GM19238 (cell line): ENCODE data around the gene NELFCD.
"Not testable (repeated sequence)": the region's sequence is repeated elsewhere in the genome, so short reads cannot be mapped to it uniquely, and the experiment has no call there.

Experiments used
- DNase-seq: peaks from one replicate; pipeline ENCODE4 v3.0.0; 2011; ENCODE audit warnings: low spot score; ENCODE audit not compliant: insufficient read length

Gene NELFCD, protein sequence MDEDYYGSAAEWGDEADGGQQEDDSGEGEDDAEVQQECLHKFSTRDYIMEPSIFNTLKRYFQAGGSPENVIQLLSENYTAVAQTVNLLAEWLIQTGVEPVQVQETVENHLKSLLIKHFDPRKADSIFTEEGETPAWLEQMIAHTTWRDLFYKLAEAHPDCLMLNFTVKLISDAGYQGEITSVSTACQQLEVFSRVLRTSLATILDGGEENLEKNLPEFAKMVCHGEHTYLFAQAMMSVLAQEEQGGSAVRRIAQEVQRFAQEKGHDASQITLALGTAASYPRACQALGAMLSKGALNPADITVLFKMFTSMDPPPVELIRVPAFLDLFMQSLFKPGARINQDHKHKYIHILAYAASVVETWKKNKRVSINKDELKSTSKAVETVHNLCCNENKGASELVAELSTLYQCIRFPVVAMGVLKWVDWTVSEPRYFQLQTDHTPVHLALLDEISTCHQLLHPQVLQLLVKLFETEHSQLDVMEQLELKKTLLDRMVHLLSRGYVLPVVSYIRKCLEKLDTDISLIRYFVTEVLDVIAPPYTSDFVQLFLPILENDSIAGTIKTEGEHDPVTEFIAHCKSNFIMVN

DNA sequence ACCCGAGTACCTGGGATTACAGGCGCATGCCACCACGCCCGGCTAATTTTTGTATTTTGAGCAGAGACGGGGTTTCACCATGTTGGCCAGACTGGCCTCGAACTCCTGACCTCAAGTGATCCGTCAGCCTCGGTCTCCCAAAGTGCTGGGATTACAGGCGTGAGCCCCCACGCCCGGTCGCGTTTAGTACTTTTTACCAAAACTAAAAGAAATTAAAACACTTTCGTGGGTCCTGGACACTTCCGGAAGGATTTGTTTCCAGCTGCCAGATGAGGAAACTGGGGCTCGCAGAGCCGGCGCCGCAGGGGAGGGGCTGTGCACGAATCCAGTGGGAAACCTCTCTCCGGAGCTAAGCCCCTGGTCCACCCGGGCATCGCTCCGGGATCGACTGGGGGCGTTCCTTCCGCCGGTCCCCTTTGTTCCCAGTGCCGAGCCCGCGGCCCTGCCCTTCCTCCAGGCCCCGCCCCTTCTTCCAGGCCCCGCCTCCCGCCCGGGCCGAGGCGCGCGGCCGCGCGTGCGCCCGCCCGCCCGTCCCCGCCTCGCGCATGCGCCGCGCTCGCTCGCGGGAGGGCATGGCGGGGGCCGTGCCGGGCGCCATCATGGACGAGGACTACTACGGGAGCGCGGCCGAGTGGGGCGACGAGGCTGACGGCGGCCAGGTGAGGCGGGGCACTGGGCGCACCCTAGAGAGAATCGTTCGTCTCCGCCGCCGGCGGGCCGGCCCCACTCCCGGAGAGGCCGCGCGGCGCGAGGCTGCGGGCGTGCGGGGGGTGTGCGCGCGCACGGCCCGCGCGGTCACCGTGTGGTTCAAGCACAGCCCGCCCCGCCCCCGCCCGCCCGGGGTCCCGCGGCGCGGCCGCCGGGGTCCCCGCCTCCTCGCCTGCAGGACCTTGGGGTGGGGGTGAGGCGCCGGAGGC is at the start of gene NELFCD:
NELFCD (plus strand) TSS at position 546 of the 917 bp plus-strand sequence; CDS start at position 600, 54 bp downstream.
- peak; percentile 96 for DNase-seq

GRCh38 chr20:58932170-58932569 is 48.9 kb upstream of the NELFCD start:
- DNase-seq: no peak

GRCh38 chr20:58938078-58938477 is 43.0 kb upstream of the NELFCD start:
- no peak for DNase-seq

- DNase-seq: no peak
Measured at GRCh38 chr20:58938541-58938940, 42.5 kb upstream of the NELFCD start.

DNA sequence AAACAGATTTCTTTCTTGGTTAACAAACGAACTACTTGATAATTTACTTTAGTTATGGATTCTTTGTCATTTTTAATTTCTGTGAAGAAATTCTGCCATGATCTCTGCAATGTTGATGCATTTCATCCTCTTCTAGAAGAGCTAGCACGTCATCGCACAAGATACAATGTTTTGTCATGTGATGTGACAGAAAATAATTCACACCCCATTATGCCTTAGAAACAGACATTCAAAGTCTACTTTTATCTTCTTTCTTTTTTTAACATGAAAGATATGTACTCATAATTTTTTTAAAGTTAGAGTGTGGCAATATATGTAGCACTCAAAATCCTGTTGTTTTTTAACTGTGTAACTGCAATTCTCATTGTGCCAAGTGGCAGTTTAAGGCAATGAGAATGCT is 39.6 kb upstream of the NELFCD start:
- no peak for DNase-seq

DNA sequence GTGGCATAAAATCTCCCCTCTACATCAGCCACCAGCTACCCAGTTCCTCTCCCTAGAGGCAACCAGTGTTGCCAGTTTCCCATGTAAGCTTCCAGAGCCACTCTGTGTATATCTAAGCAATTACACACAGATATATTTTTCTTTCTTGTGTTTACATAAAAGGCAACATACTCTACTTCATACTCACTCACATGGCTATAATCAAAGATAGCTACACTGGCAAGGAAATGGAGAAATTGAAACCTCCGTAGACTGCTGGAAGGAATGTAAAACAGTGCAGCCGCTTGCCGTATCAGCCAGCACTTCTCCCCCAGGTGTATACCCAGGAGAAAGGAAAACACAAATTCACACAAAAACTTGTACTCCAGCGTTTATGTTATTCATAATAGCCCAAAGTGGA is 38.5 kb upstream of the NELFCD start:
- no peak for DNase-seq

GRCh38 chr20:58944610-58945009 is 36.4 kb upstream of the NELFCD start:
- no peak for DNase-seq

DNA sequence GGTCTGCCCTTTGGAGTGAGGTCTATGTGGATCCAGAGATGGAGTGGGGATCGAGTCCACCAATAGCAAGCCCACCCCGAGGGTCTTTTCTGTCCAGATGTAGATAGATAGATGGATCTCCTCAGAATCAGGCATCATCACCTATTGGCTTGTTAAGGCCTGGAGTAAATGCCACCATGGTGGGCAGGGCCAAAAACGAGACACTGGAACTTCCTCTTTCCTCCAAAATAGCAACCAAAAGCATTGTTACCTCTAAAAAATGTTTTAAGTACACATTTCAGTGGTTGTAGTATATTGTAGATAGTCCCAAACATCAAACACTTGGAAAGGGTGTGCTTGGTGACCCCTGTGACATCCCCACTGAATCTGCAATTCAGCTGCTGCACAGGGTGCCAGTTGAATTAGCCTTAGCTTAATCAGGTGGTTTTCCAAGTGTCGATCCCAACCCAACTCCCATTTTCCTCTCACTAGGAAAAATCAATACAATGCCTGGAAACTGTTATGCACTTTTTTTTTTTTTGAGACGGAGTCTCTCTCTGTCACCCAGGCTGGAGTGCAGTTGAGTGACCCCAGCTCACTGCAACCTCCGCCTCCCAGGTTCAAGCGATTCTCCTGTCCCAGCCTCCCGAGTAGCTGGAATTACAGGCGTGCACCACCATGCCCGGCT is 35.0 kb upstream of the NELFCD start:
- DNase-seq: no peak

DNA sequence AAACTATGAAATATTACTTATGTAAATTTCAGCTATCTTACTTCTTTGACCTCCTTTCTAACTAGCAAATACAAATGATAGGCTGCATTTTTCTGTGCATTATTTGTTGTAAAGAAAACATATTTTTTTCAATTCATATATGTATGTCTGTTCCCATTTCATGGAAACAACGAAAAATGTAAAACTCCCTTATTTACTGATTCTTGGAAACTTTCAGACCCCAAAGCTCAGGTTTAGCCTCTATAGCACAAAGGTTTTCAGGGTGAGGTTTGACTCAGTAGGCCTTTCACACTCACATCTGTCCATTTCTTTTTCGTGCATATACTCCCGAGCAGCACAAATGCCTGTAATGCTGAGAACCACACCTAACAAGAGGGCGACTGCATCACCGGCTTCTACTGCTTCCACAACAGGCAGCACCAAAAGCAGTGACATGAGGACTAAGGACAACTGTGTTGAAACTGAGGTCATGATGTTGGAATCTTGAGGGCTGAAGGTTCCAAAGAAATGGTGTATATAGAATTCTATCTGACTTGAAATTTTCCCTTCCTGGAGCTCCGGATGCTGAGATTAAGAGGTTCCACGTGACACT is 33.2 kb upstream of the NELFCD start:
- not testable (repeated sequence) for DNase-seq

DNA sequence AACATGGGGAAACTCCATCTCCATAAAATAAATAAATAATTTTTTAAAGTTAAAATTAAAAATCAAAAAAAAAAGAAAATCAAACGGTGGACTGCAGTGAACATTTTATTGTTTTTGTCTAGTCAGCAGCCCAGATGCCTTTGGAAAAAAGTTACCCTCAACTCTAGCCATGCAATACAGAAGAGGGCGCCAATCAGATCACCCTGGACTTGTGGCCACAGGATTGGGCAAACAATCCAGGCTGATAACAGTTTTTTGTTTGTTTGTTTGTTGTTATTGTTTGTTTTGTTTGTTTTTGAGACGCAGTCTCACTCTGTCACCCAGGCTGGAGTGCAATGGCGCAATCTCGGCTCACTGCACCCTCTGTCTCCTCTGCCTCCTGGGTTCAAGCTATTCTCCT is 30.5 kb upstream of the NELFCD start:
- no peak for DNase-seq

GRCh38 chr20:58953050-58953449 is 28.0 kb upstream of the NELFCD start:
- no peak for DNase-seq

- no peak for DNase-seq
Measured at GRCh38 chr20:58956078-58956477, 25.0 kb upstream of the NELFCD start.

DNA sequence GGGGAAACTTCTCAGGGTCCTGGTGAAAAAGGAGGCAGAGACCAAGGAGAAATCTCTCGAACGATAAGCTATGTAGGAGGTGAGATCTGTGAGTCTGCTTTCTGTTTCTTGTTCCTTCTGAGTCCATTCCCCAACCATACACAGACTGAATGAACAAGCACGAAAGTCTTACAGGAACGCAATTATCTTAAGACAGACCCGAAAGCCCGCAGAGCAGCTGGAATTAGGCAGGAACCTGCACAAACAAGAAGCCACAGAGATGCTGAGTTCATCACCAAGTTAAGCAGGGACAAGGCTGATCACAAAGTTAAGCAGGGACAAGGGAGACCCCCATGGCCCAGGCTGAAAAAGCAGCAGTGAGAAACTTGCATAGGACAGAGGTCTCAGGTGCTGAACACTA is 21.4 kb upstream of the NELFCD start:
- DNase-seq: no peak

DNA sequence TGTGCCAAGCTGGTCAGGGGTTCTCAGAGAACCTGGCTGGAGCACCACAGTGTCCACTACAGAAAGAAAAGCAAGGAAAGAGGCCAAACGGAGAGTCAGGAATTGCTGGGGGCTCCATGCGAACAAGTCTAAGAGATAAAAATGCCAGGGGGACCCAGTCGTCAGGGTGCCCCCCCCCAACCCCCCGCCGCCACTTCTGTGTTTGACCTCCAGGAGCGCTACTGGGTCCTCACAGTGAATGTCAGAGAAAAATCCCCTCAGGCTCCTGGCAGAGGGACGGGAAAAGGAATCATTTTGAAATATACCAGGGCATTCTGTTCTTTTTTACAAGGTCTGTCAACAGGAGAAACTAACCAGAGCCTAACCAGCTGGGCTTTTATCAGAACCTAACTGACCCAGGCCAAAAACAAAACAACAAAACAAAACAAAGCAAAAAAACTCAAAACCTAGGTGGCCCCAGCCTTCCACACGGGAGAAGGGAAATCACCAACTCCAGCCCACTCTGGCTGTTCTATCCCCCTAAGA is 17.9 kb upstream of the NELFCD start:
- no peak for DNase-seq

- not testable (repeated sequence) for DNase-seq
Measured at GRCh38 chr20:58963922-58964321, 17.1 kb upstream of the NELFCD start.

DNA sequence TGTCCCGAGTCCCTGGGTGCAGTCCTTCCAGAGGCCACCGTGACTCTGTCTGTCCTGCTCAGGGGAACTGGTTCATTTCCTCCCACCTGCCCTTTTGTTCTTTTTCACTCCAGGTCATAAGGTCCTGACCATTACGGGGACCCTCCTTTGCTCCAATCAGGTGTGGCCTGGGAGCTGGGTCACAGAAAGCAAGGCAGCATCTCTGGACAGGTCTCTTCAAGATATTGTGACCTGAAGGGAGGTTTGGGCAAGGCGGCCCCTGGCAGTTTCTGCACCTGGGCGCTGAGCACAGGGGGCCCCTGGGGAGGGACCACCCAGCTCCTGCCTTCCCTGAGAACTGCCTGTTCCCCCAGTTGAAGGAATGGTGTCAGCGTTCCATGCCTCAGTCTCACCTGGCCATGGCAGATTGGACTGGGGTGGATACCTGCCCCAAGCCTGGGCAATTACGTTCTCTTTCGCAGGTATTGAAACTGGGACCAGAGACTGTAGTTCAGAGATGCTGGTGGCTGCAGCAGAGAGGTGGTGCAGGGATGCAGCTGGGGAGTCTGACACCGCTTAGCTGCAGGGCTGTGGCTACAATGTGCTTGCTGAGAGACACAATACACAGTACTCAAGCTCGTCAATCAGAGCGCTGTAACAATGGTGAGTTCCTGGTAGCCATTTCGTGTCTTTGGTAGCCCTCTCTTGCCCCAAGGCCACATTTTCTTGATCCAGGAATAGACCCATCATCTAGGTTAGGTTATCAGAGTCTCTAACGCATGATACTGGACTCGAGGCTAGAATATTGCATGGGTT is 15.6 kb upstream of the NELFCD start:
- DNase-seq: no peak

- no peak for DNase-seq
Measured at GRCh38 chr20:58967652-58968429, 13.2 kb upstream of the NELFCD start.

DNA sequence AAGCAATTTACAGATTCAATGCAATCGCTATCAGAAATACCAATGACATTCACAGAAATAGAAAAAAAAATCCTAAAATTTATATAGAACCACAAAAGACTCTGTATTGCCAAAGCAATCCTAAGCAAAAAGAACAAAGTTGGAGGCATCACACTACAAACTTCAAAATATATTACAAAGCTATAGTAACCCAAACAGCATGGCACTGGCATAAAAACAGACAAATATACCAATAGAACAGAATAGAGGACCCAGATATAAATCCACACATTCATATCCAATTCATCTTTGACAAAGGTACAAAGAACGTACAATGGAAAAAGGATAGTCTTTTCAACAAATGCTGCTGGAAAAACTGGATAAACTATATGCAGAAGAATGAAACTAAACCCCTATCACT is 11.6 kb upstream of the NELFCD start:
- no peak for DNase-seq

GRCh38 chr20:58970146-58970545 is 10.9 kb upstream of the NELFCD start:
- no peak for DNase-seq
